PFSK-1 (cell line): ENCODE measurements around the gene BICRA.
A peak's percentile ranks its signal among the peaks of the same experiment; 100 is the strongest.

ENCODE experiments used
- FOXP2 ChIP-seq: optimal IDR thresholded peaks from 2 replicates; pipeline ENCODE3; 2011; ENCODE audit warnings: borderline replicate concordance, control low read depth, inconsistent platforms; ENCODE audit not compliant: insufficient read depth; ENCODE audit errors: extremely low read length, extremely low read depth
- POLR2AphosphoS5 ChIP-seq: IDR thresholded peaks from 2 replicates; pipeline ENCODE4 v1.6.1; 2012; ENCODE audit warnings: low read depth, mild to moderate bottlenecking, control low read depth, low read length, moderate library complexity
- REST ChIP-seq, 2 experiments: IDR thresholded peaks; 2 replicates each; pipeline versions ENCODE4 v1.6.1 to v1.8.0; 2011 to 2012; ENCODE audit warnings: low read depth in 2 of 2, low read length in 2 of 2, control low read depth in 1 of 2, inconsistent platforms in 1 of 2, mild to moderate bottlenecking in 1 of 2, moderate library complexity in 1 of 2; ENCODE audit not compliant: insufficient read depth in 1 of 2
- SIN3A ChIP-seq: IDR thresholded peaks from 2 replicates; pipeline ENCODE4 v1.6.1; 2012; ENCODE audit warnings: mild to moderate bottlenecking, low read length, moderate library complexity, borderline replicate concordance; ENCODE audit not compliant: insufficient read depth
- TAF1 ChIP-seq: IDR thresholded peaks from 2 replicates; pipeline ENCODE4 v1.6.1; 2012; ENCODE audit warnings: low read length, control low read depth, borderline replicate concordance; ENCODE audit not compliant: insufficient read depth

Gene BICRA

GRCh38 chr19:47601180-47601904 is 7.6 kb upstream of the BICRA start:
- TF ChIP-seq POLR2AphosphoS5 (no peak), TAF1 (no peak), FOXP2 (no peak), REST (IDR thresholded peaks at IDR 0.05; ENCODE audit: insufficient read depth in 1 of 2, low read depth in 2 of 2, low read length in 2 of 2) (no peak), SIN3A (no peak)

GRCh38 chr19:47603706-47604565 is 5.0 kb upstream of the BICRA start:
- no peak for TF ChIP-seq REST (IDR thresholded peaks at IDR 0.05; ENCODE audit: insufficient read depth in 1 of 2, low read depth in 2 of 2, low read length in 2 of 2)
- no peak for TF ChIP-seq TAF1
- no peak for TF ChIP-seq POLR2AphosphoS5
- no peak for TF ChIP-seq SIN3A
- no peak for TF ChIP-seq FOXP2

- TF ChIP-seq SIN3A (no peak), FOXP2 (no peak), REST (IDR thresholded peaks at IDR 0.05; ENCODE audit: insufficient read depth in 1 of 2, low read depth in 2 of 2, low read length in 2 of 2) (no peak), TAF1 (no peak), POLR2AphosphoS5 (no peak)
Observed at GRCh38 chr19:47607564-47608073, 1.3 kb upstream of the BICRA start.

- TF ChIP-seq SIN3A = 0 out of 2 replicates have a peak, but pooled peaks have one; percentile 16
- TF ChIP-seq FOXP2 = peak; percentile 72
- TF ChIP-seq REST (IDR thresholded peaks at IDR 0.05; ENCODE audit: insufficient read depth in 1 of 2, low read depth in 2 of 2, low read length in 2 of 2) = no peak
- TF ChIP-seq TAF1 = no peak
- TF ChIP-seq POLR2AphosphoS5 = peak; percentile 50; the same call in 1 of the 2 replicates
Observed at GRCh38 chr19:47608074-47608918, 638 bp upstream of the BICRA start.
